Measurements from ENCODE around the gene PLAC1.

DNA sequence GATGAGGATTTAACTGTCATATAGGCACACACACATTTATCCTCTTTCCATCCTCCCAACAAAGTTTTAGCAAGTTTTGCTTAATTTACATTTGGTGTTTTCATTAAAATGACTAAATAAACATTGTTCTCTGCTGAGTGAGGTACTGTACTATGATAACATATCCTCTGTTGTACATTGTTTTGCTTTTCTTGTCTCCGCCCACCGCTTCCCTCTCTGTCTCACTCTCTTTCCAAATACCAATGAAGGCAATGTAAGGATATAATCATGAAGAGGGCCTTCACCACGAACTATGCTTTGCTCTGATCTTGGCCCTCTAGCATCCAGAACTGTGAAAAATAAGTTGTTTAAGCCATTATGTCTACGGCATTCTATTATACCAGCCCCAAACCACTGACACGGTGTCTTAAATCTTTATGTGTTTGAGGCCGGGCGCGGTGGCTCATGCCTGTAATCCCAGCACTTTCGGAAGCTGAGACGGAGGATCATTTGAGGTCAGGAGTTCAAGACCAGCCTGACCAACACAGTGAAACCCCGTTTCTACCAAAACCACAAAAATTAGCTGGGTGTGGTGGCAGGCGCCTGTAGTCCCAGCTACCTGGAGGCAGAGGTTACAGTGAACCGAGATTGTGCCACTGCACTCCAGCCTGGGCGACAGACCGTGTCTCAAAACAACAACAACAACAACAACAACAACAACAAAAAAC is 133.0 kb downstream of the PLAC1 start:
- TF ChIP-seq, protein P1, sequence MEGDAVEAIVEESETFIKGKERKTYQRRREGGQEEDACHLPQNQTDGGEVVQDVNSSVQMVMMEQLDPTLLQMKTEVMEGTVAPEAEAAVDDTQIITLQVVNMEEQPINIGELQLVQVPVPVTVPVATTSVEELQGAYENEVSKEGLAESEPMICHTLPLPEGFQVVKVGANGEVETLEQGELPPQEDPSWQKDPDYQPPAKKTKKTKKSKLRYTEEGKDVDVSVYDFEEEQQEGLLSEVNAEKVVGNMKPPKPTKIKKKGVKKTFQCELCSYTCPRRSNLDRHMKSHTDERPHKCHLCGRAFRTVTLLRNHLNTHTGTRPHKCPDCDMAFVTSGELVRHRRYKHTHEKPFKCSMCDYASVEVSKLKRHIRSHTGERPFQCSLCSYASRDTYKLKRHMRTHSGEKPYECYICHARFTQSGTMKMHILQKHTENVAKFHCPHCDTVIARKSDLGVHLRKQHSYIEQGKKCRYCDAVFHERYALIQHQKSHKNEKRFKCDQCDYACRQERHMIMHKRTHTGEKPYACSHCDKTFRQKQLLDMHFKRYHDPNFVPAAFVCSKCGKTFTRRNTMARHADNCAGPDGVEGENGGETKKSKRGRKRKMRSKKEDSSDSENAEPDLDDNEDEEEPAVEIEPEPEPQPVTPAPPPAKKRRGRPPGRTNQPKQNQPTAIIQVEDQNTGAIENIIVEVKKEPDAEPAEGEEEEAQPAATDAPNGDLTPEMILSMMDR (IDR thresholded peaks at IDR 0.05; ENCODE audit: low read depth, low read length) = no peak
- TF ChIP-seq EZH2phosphoT487 (IDR thresholded peaks at IDR 0.05; ENCODE audit: low read depth) = no peak

Measured in OCI-LY3 (cell line).